AG10803 (cell line): Measurements from ENCODE around the gene DLX5.

Source experiments
- DNase-seq: peaks from one replicate; pipeline ENCODE4 v3.0.0; 2010; ENCODE audit warnings: low read depth
- H3K4me3 ChIP-seq: 2 replicates; pipeline ENCODE4 v1.5.1; 2011; ENCODE audit warnings: mild to moderate bottlenecking, low read length, control low read depth
- TF ChIP-seq, protein P1 (sequence below): conservative IDR thresholded peaks from 2 replicates; pipeline ENCODE4 v1.5.1; 2011; ENCODE audit warnings: mild to moderate bottlenecking, low read length, control low read depth, inconsistent platforms

DLX5 gene

DNA sequence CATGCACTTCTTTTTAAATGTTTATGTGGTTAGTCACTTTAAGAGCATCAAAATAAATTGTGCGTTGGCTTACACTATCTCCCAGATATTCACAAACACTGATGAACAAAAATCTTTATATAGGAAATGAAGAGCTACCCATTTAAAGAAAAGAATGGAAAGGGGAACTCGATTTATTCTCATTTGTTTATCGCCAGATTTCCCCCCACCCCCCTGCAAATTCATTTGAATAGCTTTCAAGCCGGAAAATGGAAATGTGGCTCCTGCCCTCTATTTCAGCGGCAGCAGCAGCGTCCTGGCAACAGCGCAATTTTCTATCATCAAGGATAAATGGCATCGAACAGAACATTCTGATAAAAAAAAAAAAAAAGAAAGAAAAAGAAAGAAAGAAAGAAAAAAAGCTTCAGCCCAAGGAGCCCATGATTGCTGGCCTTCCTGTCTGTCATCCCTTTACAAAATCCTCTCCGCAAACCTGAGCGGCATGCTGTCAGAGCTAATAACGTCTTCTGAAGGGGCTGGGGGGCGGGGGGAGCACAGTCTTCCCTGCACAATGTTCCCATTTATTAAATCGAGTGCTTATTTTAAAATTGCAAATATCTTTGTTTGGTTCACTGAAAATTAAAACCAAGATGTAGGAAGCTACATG, 33.0 kb downstream of the DLX5 start:
- no peak for DNase-seq
- H3K4me3 ChIP-seq: no peak overlapping the region
- TF ChIP-seq, protein P1, sequence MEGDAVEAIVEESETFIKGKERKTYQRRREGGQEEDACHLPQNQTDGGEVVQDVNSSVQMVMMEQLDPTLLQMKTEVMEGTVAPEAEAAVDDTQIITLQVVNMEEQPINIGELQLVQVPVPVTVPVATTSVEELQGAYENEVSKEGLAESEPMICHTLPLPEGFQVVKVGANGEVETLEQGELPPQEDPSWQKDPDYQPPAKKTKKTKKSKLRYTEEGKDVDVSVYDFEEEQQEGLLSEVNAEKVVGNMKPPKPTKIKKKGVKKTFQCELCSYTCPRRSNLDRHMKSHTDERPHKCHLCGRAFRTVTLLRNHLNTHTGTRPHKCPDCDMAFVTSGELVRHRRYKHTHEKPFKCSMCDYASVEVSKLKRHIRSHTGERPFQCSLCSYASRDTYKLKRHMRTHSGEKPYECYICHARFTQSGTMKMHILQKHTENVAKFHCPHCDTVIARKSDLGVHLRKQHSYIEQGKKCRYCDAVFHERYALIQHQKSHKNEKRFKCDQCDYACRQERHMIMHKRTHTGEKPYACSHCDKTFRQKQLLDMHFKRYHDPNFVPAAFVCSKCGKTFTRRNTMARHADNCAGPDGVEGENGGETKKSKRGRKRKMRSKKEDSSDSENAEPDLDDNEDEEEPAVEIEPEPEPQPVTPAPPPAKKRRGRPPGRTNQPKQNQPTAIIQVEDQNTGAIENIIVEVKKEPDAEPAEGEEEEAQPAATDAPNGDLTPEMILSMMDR: no peak

DNA sequence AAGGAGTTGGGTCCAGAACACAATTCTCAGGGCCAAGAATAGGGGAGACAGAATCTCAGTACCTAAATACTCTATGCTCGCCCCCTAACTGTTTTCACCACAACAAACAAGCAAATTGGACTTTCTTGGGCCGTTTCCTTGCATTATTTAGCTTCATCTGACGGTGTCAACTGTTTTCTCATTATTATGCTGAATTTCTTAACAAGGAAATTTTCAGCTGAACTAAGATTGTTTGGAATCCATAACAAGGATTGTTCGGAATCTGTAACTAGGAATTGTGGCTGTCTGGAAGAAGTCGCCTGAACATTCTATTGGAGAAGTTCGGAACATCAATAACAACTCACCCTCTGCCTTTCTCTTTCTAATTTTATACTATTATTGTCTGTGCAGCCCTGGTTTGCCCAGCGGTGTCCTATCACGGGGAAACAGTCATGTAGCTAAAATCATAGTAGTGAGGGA, 34.7 kb downstream of the DLX5 start:
- TF ChIP-seq, protein P1: no peak
- no peak for DNase-seq
- no peak overlapping the region for H3K4me3 ChIP-seq

DNA sequence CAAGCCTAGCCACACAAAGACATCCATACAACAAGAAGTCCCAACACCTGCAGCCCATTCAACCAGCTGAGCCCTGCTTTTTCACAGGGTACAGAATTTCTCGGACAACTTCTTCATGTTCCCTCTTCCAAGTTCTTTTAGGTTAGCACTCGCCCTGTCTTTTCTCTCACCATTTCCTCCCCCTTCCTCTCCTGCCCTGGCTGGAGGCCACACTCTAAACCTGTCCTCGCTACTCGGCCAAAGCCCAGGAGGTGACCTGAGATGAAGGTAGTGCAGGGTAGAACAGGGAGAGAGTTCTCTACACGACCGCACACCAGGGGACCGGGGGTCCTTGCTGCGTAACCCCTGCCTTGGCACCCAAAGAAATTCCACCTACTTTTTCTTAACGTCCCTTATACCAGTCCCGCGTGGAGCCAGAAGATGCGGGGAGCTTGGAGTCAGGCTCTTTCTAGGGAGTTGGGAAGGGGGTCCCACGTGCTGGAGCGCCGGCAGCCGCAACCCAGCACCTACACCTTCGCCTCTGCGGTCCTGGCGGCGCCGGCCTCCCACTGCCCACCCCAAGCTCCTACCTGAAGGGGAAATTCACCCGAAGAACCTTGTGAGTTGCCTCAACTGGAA, 35.3 kb downstream of the DLX5 start:
- no peak overlapping the region for H3K4me3 ChIP-seq
- no peak for DNase-seq
- TF ChIP-seq, protein P1: no peak

DNA sequence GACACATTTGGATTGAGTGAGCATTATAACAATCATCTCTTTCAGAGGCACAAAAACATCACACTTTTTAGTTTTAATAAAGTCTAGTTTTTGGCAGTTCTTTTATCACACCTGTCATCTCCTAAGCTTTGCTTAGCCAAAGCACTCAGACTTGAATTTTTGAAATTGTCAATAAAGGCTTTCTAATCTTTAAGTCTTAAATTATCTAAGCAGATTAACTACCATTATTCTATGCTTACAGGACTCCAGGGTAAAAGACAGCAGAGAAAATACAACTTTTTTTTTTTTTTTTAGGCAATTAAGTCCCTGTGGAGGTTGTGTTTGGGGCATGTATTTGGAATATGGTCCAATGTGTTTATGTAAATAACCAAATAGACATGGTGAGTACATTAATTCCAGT, 36.9 kb downstream of the DLX5 start:
- no peak for DNase-seq
- H3K4me3 ChIP-seq: no peak overlapping the region
- TF ChIP-seq, protein P1: no peak

DNA sequence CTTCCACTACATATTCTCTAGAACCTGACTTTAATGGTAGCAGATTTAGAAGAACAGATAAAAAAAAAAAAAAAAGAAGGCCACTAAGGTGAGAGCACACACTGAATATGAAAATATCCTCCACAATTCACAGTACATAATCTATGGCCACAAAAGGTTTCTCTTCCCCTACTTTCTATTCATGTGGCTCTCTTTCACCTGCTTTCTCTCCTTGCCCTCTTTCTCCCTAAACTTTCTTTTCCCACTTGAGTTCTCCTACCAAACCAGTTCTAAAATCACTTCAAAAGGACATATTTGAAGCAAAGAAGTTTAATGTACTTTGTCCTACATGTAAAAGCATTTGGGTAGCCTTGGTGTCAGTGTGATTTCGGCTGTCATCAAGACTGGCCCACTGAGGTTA, 37.7 kb downstream of the DLX5 start:
- no peak overlapping the region for H3K4me3 ChIP-seq
- TF ChIP-seq, protein P1: no peak
- DNase-seq: no peak

DNA sequence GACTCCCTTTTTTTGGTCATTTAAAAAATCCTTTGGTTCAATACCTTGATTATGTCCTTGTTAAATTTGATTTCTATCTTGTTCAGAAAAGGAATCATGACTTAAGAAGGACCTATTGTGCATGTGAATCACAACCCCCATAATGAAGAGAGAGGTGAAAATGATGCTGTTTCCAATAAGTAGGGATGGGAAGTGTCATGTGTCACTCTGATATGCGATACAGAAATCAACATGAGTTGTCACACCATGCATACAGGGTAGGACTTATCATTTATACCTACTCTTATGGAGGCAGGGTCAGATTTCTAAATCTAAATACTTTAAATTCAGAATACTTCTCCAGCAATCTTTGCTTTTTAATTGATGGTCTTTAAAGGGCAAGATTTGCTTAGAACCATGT, 38.6 kb downstream of the DLX5 start:
- H3K4me3 ChIP-seq: no peak overlapping the region
- TF ChIP-seq, protein P1: no peak
- DNase-seq: no peak

DNA sequence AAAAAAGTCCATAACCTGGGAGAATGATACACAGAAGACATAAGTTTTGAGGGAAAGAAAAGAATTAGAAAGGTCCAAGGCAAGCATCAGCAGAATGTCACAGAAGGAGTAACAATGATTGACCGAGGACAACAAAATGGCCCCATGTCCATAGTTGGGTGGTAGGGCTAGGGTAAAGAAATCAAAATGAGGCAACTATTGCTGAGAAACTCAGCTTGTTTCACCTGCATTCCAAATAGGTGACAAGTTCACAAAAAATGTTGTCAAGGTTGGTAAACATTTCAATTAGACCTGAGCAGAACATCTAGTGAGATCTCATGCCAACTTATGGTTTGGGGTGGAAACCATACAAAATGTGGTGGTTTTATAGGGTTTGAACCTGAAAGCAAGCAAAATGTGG, 42.0 kb downstream of the DLX5 start:
- H3K4me3 ChIP-seq: no peak overlapping the region
- DNase-seq: no peak
- TF ChIP-seq, protein P1: no peak
